SK-N-MC (cell line): Measurements from ENCODE around the gene TAS2R16.
"Not testable (repeated sequence)": the region's sequence is repeated elsewhere in the genome, so short reads cannot be mapped to it uniquely, and the experiment has no call there.

Source experiments
- DNase-seq: peaks from one replicate; pipeline ENCODE4 v3.0.0-alpha.2; 2011; ENCODE audit warnings: low read depth, low spot score
- H3K27ac ChIP-seq: fragments of 200-600 bp; sonication (generic); 2 replicates; pipeline ENCODE4 v1.5.1; 2016; ENCODE audit warnings: mixed run types
- H3K36me3 ChIP-seq: fragments of 200-600 bp; sonication (generic); 2 replicates; pipeline ENCODE4 v1.6.1; 2017; ENCODE audit warnings: antibody characterized with exemption, low read length, mixed read lengths; ENCODE audit not compliant: insufficient read depth
- H3K4me3 ChIP-seq: fragments of 200-600 bp; sonication (generic); 2 replicates; pipeline ENCODE4 v1.5.1; 2016
- H3K9ac ChIP-seq: fragments of 200-600 bp; sonication (generic); 2 replicates; pipeline ENCODE4 v1.8.0; 2017; ENCODE audit warnings: mixed run types, mixed read lengths; ENCODE audit not compliant: insufficient read length
- H3K9me3 ChIP-seq: fragments of 200-600 bp; sonication (generic); 2 replicates; pipeline ENCODE4 v1.6.1; 2017; ENCODE audit warnings: low read depth, mild to moderate bottlenecking, antibody characterized with exemption, low read length, moderate library complexity, mixed read lengths
- EZH2 ChIP-seq: fragments of 200-600 bp; sonication (generic); IDR thresholded peaks from one replicate; pipeline ENCODE4 v1.6.1; 2017; ENCODE audit warnings: antibody characterized with exemption
- FOXP2 ChIP-seq: optimal IDR thresholded peaks from 2 replicates; pipeline ENCODE3; 2011; ENCODE audit warnings: mild to moderate bottlenecking, moderate library complexity; ENCODE audit not compliant: insufficient read depth; ENCODE audit errors: extremely low read length, control extremely low read depth
- POLR2AphosphoS5 ChIP-seq: IDR thresholded peaks from 2 replicates; pipeline ENCODE4 v1.6.1; 2012; ENCODE audit warnings: mild to moderate bottlenecking, low read depth, low read length, borderline replicate concordance

TAS2R16 gene

DNA sequence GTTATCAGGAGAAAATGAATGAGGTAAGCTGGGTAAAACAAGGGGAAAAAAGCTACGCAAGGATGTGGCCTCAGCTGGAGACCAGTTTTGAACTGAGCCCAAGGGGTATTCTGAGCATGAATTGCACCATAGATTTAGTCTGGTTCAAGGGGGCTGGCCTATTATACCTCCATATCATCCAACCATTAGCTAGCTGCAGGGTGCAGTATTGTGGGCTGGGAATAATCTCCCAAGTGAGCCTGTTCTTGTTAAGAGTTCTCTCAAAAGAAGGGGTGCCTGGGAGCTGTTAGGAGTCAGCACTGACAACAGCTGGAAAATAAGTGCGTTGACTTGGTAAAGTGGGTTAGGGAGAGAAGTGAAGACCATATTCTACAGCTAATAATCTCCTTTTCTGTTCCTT is 8.0 kb downstream of the TAS2R16 start:
- no peak for DNase-seq
- Histone ChIP-seq H3K9ac (no peak overlapping the region), H3K4me3 (no peak overlapping the region), H3K27ac (peak overlapping the region; percentile 61; the same call in 1 of the 2 replicates), H3K36me3 (no peaks in the 10 kb centered on the region; the same call in 1 of the 2 replicates), H3K9me3 (no peaks in the 10 kb centered on the region)
- TF ChIP-seq FOXP2 (no peak), EZH2 (no peak), POLR2AphosphoS5 (no peak)

DNA sequence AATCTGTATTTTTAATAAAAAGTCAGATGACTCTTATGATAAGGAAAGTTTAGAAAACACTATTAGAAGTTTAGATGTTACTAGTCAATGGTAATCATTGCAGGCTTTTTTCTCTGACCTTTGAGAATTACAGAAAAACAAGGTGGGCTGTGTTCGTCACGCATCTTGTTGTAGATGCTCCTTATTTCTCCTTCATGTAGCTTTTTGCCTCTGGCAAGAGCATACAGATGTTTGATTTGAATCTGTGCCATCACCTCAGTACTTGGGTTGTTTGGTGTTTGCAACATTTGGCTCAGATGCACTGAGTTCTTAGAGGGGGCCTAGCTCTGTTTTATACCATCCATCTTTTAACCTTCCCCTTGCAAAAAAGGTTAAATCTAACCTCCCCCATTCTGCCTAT is 11.5 kb downstream of the TAS2R16 start:
- H3K9me3 ChIP-seq: no peaks in the 10 kb centered on the region
- H3K27ac ChIP-seq: peak overlapping the region; percentile 88
- TF ChIP-seq FOXP2: peak; percentile 29
- no peak for TF ChIP-seq POLR2AphosphoS5
- H3K36me3 ChIP-seq: peaks cover 3% of the 10 kb centered on the region; the same call in 1 of the 2 replicates
- H3K4me3 ChIP-seq: peak overlapping the region; percentile 37; the same call in 1 of the 2 replicates
- H3K9ac ChIP-seq: peak overlapping the region; percentile 60
- DNase-seq: no peak

- H3K36me3 ChIP-seq: peaks cover 3% of the 10 kb centered on the region; the same call in 1 of the 2 replicates
- H3K4me3 ChIP-seq: peak overlapping the region; percentile 48; the same call in 1 of the 2 replicates
- no peak for DNase-seq
- peak overlapping the region; percentile 88 for H3K27ac ChIP-seq
- H3K9me3 ChIP-seq: no peaks in the 10 kb centered on the region
- H3K9ac ChIP-seq: peak overlapping the region; percentile 60
- TF ChIP-seq POLR2AphosphoS5: no peak
- no peak for TF ChIP-seq EZH2
- no peak for TF ChIP-seq FOXP2
These were observed 12.2 kb downstream of the TAS2R16 start for GRCh38 chr7:122983261-122983660.

- Histone ChIP-seq H3K4me3 (no peak overlapping the region), H3K36me3 (peaks cover 9% of the 10 kb centered on the region; the same call in 1 of the 2 replicates), H3K27ac (peak overlapping the region; percentile 100), H3K9ac (no peak overlapping the region), H3K9me3 (peaks cover 6% of the 10 kb centered on the region; the same call in 1 of the 2 replicates)
- TF ChIP-seq EZH2: no peak
- TF ChIP-seq POLR2AphosphoS5: no peak
- no peak for DNase-seq
These were observed 20.2 kb downstream of the TAS2R16 start for GRCh38 chr7:122975341-122975740.

DNA sequence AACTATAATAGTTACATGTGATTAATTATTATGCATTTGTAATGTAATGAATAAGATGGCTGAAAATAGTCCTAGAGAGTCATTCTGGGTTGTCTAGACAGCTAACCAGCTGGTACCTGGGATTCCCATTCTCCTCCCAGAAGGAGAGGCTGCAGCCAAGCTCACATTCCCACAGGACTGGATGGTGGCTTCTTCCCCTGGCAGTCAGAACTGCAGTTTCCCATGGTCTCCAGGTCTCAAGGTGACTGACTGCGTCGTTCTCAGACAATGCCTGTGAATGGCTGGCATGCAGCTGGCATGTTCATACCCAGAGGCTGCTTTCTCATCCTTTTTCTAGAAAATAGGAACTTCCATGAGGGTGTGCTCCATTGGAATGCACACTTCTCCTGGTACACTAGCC is 21.3 kb downstream of the TAS2R16 start:
- no peak for TF ChIP-seq POLR2AphosphoS5
- no peak for TF ChIP-seq EZH2
- TF ChIP-seq FOXP2: no peak
- Histone ChIP-seq H3K9me3 (peaks cover 6% of the 10 kb centered on the region; the same call in 1 of the 2 replicates), H3K9ac (peak overlapping the region; percentile 81), H3K36me3 (peaks cover 9% of the 10 kb centered on the region; the same call in 1 of the 2 replicates), H3K27ac (peak overlapping the region; percentile 100), H3K4me3 (peak overlapping the region; percentile 76)
- DNase-seq: no peak

- TF ChIP-seq POLR2AphosphoS5 (no peak), FOXP2 (no peak), EZH2 (no peak)
- Histone ChIP-seq H3K4me3 (peak overlapping the region; percentile 76), H3K27ac (peak overlapping the region; percentile 100), H3K9ac (peak overlapping the region; percentile 81), H3K36me3 (peaks cover 9% of the 10 kb centered on the region; the same call in 1 of the 2 replicates), H3K9me3 (peaks cover 6% of the 10 kb centered on the region; the same call in 1 of the 2 replicates)
- no peak for DNase-seq
These were observed 23.4 kb downstream of the TAS2R16 start for GRCh38 chr7:122972056-122972455.

GRCh38 chr7:122970740-122971725 is 24.5 kb downstream of the TAS2R16 start:
- H3K4me3 ChIP-seq: peak overlapping the region; percentile 76
- H3K27ac ChIP-seq: peak overlapping the region; percentile 100
- DNase-seq: peak; percentile 98
- H3K9me3 ChIP-seq: peaks cover 6% of the 10 kb centered on the region; the same call in 1 of the 2 replicates
- peaks cover 9% of the 10 kb centered on the region; the same call in 1 of the 2 replicates for H3K36me3 ChIP-seq
- TF ChIP-seq FOXP2 (no peak), EZH2 (no peak), POLR2AphosphoS5 (peak; percentile 77; the same call in 1 of the 2 replicates)
- H3K9ac ChIP-seq: peak overlapping the region; percentile 91

- DNase-seq: no peak
- peaks cover 9% of the 10 kb centered on the region; the same call in 1 of the 2 replicates for H3K36me3 ChIP-seq
- peak overlapping the region; percentile 100 for H3K27ac ChIP-seq
- peak overlapping the region; percentile 76 for H3K4me3 ChIP-seq
- H3K9me3 ChIP-seq: peaks cover 6% of the 10 kb centered on the region; the same call in 1 of the 2 replicates
- no peak for TF ChIP-seq EZH2
- 0 out of 2 replicates have a peak, but pooled peaks have one; percentile 25 for TF ChIP-seq POLR2AphosphoS5
- peak overlapping the region; percentile 91 for H3K9ac ChIP-seq
These were observed 27.1 kb downstream of the TAS2R16 start for GRCh38 chr7:122968389-122968788.

DNA sequence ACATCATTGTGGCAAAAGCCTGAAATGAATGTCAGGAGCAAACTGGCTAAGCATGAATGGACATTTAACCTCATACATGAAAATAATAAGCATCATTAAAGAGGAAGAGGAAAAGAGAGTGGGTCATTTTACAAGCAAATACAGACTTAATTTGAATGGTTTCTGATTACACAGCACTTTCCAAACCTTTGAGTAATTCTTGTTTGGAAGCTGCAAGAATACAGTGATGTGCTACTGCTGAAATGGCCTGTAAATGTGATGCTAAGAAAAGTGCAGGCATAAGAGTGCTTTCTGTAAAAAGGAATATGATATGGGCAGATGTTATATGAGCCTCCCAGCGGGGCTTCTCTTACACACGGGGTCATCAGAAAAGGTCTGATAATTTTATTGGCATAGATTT is 30.2 kb downstream of the TAS2R16 start:
- peak overlapping the region; percentile 39 for H3K9ac ChIP-seq
- DNase-seq: no peak
- peak overlapping the region; percentile 44 for H3K4me3 ChIP-seq
- no peaks in the 10 kb centered on the region for H3K36me3 ChIP-seq
- TF ChIP-seq EZH2: no peak
- TF ChIP-seq FOXP2: no peak
- peak overlapping the region; percentile 91 for H3K27ac ChIP-seq
- H3K9me3 ChIP-seq: no peaks in the 10 kb centered on the region

DNA sequence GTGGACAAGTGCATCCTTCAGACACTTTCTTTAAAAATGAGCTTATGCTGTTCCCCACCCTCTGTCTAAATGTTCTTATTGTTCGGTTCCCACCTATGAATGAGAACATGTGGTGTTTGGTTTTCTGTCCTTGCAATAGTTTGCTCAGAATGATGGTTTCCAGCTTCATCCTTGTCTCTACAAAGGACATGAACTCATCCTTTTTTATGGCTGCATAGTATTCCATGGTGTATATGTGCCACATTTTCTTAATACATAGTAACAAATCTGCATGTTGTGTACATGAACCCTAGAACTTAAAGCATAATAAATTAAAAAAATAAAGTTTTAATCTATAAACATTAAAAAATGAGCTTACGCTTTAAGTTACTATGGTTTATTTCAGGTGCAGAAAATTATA is 41.8 kb downstream of the TAS2R16 start:
- not testable (repeated sequence) for H3K4me3 ChIP-seq, H3K36me3 ChIP-seq, H3K9me3 ChIP-seq, H3K9ac ChIP-seq, H3K27ac ChIP-seq, DNase-seq
